GM21576 (cell line): ENCODE data around the gene SLC30A1.
A peak's percentile ranks its signal among the peaks of the same experiment; 100 is the strongest.
"Not testable (repeated sequence)": the region's sequence is repeated elsewhere in the genome, so short reads cannot be mapped to it uniquely, and the experiment has no call there.

ENCODE experiments used
- ATAC-seq: cut with Tn5 transposase; IDR thresholded peaks from one replicate; pipeline ENCODE4 v1.9.1; 2021; ENCODE audit warnings: mild to moderate bottlenecking, moderate library complexity; ENCODE audit not compliant: unreplicated experiment

The SLC30A1 gene

DNA sequence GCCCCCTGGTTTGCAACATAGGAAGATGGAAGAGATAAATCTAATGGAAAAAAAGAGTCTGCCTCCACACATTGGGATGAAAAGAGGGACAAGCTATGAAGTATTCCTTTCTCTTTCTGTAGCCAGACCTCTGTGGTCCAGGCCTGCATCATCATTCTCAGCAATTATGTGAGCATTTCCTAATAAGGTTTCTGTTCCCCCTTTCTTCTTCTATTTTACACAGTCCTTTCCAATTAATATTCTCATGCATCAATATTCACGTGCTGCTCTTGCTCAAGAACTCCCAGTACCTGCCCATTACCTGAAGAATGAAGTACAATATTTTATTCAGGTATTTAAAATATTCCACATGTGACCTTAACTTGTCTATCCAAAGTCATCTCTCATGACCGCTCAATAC is 8.2 kb upstream of the SLC30A1 start:
- peak; percentile 44 for ATAC-seq

DNA sequence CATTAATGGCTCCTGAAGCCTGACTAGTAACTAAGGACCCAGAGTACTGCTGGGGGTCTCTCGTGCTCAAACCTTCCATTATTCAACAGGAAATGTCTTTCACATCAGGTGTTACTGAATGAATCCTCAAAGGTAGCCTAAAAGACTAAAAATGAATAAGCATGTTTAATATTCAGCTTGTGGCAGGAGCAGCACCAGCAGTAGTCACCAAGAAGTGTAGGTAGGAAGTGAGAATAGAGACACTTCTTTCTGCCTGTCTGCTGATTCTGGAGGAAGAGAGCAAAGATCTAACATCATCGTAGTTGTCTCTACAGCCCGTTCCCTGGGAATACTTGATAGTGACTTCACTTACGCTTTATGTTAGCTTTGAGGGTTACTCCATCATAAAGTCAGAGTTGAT is 7.6 kb upstream of the SLC30A1 start:
- no peak for ATAC-seq

DNA sequence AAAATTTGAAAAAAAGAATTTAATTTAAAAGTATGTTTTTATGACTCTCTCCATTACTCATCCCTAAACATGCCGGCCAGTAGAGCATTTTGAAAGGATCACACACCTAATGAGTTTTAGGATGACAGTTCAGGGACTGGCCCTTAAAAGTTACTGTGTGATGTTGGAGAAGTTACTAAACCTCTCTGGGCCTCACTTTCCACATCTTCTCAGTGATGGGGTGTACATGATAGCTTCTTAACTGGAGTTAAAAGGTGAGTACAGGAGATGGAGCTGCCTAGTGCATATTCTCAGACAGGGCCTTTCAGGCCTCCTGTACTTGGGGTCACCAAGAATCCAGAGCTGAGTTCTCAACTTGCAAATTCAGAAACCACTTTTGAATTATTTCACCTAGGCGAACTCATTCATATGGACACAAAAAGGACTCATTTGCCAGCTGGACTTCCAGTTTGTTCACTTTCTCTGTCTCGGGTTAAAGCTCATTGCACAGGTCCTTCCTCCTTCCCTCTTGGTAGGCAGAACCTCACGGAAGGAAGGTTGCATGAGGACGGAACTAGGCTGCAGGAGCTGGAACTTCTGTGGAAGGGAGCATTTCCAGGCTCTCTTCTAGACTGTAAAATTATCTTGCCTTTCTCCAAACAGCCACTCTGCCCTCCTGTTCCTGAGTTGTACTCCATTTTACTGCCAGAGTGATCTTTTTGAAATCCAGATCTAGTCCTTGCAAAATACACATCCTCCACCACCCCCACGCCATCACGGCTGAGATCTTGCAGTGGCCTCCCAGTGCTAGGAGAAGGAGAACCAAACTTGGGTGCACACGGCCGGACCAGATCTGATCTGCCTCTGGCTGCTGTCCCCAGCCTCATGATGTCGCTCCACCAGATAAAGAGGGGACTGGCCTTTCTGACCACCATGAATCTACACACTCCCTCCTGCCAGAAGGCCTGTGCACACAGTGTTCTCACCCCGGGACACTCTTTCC is 4.3 kb upstream of the SLC30A1 start:
- ATAC-seq, result no peak

DNA sequence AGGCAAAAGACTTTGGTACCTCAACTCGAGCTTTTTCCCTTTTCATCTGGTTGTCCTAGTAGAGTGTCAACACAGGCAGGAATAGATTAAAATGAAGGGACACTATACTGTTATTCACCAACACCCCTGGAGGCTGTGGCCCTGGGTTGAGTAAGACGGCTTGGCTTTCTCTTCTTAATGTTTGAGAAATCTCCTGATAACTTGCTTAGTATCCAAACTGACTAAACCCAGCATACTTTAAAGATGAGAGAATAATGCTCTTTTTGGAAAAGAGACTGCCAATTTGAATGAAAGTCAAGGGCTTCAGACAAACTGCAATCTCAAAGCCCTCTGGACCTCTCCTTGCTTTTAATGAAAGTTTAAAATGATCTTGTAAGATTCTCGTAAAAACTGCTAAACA is 2.6 kb upstream of the SLC30A1 start:
- ATAC-seq, result no peak

DNA sequence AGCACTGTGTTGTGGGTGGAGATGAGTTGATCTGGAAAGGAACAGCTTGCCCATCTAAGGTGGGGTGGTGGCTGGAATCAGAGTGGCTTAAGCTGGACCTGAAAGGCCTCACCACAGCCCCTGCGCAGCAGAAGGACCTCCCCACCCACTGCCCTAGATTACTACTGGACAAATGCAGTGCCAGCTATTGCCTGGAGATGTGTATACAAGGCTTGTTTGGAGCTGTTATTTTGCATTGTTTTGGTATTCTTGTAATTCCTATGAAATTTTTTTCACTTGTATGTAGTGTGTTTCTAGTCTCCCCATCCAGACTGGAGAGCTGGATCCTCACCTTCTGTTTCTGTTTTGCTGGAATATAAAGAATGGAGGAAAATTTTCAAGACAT is 1.3 kb upstream of the SLC30A1 start:
- ATAC-seq, result no peak

DNA sequence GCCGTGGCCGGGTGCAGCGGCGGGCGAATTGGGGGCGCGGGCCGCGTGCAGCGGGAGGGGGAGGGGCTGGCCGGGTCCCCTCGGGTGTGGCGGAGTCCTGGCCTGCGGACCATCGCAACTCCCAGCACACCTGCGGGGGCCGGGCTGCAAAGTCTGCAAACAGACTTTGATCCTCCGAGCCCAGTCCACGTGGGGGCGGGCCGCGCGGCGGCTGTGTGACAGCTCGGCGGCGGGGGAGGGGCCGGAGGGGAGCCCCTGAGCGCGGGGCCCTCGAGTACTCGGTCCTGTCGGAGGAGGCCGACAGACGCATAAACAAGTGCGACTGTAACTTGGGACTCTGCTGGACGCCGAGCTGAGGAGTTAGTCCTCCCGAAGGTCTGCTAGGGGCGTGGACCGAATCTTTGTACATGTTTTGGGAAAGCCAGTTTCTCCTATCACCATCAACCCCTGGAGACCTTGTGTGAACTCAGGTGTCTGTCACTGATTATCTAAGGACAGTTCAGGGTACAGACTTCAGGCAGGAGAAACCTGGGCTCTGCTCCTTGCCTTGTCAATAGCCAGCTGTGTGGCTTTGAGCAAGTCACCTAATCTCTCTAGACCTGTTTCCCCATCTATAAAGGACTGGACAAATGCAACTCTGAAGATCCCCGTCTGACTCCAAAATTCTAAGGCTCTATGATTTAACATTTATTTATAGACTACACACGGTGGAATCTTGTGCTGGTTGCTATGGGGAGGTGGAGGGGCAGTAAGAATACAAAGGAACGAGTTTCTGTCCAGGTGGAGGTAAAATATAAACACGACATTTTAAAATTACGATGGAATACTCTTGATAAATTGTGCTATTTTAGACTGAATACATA is 710 bp upstream of the SLC30A1 start:
- peak; percentile 33 for ATAC-seq

DNA sequence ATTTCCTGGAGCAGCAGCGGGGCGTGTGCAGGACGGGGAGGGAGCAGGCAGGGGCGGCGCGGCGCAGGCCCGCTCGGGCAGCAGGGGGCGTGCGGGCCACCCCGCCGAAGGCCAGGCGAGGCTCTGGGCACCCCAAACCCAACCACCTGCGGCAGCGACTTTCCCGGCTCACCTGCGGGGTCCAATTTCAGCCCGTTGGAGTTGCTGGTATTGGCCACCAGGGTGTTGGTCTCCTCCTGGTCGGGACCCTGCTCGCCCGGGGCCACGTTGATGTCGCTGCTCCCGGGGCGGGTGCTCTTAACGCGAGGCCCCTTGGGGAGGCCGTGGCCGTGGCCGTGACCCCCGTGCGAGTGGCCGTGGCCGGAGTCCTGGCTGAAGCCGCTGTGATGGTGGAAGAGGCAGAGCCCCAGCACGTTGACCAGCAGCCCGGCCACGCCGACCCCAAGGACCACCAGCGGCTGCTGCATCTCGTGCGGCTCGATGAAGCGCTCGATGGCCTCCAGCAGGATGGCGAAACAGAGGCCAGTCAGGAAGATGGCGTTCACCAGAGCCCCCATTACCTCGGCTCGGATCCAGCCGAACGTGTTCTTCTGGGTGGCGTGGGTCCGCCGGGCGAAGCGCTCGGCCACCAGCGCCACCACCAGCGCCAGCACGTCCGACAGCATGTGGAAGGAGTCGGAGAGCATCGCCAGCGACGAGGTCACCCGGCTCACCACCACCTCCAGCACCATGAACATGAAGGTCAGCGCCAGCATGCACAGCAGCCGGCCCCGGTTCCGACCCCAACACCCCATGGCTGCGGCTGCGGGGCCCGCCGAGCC is 932 bp downstream of the SLC30A1 start:
- ATAC-seq, result peak; percentile 41

DNA sequence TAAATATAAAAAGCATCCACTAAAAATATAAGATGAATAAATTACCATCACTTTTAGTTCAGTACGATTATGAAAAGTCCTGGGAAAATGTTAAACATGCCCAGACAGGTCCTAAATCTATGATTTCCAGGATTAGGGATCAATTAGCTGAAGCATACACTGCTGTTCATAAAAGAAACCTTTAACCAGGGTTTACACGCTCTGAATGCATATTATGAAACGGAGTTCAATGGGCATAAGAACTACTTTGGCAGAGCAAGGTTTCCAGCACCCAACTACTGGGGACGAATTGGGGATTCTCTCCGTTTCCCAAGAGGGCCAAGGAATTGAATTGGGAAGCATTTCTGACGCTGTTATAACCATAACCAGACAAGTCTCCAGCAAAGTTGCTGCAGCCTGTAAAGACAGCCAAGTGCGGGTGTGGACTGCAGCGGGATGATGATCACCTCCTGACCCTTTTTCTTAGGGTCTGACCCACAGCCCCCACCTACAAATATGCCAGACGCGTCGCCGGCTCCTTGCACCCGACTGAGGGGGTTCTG is 1.6 kb downstream of the SLC30A1 start:
- ATAC-seq, result no peak

DNA sequence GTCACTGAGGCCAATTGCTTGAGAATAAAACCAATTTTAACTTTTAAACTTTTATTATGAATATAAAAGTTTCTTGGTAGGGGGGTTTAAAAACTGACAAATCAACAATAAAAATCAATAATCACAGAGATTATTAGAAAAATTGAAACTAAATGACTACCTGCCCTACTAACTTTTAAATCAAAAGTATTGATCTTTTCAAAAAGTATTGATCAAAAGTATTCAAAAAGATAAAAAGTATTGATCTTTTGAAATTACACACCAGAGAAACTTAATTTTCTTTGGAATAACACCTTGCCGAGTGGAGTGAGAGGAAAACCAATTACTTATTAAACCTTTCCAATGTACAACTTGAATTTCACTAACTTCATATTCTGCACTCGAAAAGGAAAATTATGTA is 2.2 kb downstream of the SLC30A1 start:
- ATAC-seq, result no peak

DNA sequence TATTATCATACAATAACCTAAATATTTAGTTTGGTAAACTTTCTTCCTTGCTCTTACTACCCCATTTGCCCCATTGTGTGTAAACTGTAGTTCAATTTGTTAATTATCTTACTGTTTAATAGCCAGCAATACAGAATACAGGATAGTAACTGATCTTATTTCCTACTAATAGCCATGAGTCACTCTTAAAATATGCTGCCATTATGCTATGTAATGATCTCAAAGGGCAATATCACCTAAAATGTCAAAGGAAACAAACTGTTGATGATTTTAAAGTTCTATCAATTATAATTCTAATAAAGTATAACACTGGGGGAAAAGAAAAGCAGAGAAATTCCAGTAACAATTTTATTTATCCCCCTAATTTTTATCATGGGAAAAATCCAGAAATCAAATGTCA is 4.3 kb downstream of the SLC30A1 start:
- no peak for ATAC-seq

DNA sequence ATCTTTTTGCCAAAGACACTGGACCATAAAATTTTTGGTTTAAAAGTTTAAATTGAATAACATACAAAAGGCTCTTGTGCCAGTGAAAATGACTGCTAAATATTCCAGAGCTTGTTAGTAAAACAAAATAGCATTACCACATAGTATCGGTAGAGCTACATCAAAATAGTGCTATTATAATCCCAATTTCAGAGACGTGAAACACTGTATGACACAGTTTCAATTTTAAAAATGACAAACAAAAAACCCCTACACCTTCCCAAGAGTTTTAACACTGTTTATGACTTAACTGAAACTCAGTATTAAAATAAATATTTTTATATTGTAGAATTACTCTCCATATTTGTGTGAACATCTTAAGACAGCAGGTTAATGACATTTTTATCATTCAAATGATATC is 7.0 kb downstream of the SLC30A1 start:
- ATAC-seq, result no peak

DNA sequence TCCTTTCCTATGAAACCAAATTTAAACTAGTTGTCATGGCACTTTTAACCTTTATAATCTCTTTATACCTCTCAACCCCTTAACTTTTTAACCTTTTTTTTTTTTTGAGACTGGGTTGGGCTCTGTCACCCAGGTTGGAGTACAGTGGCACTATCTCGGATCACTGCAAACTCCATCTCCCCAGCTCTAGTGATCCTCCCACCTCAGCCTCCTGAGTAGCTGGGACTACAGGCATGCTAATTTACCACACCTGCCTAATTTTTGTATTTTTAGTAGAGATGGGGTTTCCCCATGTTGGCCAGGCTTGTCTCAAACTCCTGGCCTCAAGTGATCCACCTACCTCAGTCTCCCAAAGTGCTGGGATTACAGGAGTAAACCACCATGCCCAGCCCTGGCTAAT is 8.6 kb downstream of the SLC30A1 start:
- not testable (repeated sequence) for ATAC-seq

DNA sequence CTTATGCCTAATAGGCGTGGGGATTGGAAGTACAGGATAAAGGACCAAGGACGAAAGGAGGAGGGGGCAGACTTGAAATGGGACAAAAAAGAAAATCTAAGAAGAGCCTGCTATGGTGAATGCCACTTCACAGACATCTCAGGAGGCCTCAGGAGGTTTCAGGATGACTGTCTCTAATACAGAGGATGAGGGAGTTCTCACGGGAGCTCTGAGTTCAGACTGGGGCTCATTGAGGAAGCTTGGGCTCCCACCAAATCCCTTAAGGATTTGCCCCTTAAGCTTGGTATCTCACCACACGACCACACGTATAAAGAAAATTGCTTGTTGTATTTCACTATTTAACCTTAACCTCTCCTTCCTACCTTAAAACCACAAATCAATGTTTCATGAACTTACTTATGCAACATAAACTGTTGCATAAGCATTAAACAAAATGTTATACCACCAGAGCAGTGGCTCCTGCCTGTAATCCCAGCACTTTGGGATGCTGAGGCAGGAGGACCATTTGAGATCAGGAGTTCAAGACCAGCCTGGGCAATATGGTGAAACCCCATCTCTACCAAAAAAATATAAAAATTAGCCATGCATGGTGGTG is 12.4 kb downstream of the SLC30A1 start:
- peak; percentile 88 for ATAC-seq

DNA sequence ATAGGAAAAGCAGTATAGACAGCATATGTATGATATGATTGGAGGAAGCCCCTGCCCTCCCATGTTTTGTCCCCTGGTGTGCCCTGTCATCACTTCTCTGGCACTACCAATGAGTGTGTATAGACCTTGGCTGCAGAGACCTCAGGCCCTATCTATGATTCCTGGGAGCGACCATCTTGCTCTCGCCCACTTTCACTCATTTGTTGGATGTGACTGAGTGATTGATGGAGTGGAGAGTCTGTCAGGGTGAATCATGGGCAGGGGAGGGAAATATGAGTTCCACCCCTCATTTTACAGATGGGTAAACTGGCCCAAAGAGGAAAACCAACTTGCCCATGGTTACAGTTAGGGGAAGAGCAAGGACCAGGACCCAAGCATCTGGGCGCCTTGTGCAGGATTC is 14.9 kb downstream of the SLC30A1 start:
- ATAC-seq, result no peak

DNA sequence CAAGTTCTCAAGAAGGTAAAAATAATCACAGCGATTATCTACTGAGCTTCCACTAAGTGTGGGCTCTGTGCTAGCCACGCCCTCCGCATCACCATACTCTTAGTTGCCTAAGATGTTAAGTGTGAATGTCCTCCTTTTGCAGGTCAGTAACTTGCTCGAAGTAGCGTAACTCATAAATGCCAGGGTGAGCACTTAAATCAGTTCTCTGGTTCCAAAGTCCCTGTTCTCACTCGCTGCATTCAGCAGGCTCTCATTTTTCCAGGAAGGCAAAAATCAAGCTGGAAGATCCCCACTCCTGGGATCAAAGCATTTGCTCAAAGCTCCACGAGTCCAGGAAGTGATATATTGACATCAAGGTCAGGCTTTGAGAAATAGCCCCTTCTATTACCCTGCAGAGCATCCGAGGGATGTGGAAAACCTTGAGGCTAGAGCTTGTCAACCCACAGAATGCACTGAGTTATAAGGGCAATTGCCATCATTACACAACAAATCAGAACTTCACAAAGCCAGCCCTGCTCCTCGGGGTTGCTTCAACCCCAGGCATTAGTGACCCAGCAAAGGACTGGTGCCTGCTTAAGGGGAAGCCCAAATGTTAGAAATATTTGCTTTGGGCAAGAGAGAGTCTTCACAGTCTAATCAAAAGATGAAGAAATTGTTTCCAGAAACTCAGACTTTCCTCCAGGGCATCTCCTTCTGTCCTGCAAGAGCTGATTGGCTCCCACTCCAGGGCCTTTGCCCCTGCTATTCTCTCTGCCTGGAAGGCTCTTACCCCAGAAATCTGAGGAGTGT is 19.5 kb downstream of the SLC30A1 start:
- ATAC-seq, result no peak

DNA sequence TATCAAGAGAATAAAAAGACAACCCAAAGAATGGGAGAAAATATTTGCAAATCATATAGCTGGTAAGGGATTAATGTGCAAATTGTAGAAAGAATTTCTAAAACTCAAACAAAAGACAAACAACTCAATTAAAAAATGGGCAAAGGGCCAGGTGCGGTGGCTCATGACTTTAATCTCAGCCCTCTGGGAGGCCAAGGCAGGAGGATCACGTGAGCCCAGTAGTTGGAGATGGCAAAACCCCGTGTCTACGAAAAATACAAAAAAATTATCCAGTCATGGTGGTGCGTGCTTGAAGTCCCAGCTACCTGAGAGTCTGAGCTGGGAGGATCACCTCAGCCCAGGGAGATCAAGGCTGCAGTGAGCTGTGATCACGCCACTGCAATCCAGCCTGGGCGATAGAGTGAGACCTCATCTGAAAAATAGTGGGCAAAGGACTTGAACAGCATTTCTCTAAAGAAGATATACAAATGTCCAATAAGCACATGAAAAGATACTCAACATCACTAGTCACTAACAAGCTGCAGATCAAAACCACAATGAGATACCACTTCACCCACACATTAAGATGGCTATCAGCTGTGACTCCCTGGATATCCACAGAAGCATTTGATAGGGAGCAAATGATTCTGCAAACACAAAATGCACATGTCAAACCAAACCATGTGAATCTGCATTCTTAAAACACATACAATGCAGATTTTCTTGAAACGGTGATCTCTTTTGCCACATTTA is 20.9 kb downstream of the SLC30A1 start:
- ATAC-seq, result no peak

DNA sequence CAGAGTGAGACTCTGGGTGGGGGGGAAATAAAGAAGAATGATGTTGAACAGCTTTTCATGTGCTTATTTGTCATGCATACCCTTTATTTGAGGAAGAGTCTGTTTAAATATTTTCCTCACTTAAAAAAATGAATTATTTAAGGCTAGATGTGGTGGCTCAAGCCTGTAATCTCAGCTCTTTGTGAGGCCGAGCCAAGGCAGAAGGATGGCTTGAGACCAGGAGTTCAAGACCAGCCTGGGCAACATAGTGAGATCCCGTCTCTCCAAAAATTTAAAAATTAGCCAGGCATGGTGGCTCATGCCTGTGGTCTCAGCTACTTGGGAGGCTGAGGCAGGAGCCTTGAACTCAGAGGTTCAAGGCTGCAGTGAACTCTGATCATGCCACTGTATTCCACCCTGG is 25.4 kb downstream of the SLC30A1 start:
- no peak for ATAC-seq

DNA sequence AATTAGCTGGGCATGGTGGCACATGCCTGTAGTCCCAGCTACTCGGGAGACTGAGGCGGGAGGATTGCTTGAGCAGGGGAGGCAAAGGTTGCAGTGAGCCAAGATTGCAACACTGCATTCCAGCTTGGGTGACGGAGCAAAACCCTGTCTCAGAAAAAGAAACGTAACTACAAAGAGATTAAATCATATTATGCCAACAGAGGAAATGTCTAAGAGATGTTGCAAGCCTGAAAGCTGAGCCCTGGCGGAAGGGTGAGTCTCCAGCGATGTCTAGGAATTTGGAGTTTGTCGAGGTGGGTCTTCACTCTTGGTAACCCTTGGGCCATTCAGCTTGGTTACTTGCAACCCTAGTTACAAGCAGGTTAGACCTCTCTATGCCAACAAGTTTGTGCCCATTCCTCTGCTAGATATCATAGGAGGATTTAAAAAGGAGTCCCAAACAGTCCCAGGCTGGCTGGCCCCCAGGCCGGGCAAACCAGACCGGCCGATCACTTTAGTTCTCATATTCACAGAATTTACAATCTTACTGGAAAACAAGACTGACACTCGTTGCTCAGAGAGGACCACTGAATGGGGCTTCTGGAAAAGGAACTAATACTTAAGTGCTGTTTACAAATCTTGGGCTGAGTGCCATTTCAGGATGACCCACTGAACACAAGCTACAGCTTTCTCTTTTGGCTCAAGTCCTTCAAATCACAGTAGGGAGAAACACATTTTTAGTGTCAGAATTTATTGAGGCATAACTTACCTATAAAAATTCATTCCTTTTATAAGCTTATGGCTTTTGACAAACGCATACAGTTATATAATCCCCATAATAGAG is 27.1 kb downstream of the SLC30A1 start:
- no peak for ATAC-seq
